HepG2 (cell line): ENCODE data around the gene LMNA. TPM values are rescaled to one million over a fixed set of nuclear protein-coding genes. Genes with fewer than 3 reads are reported as not detected.
A peak's percentile ranks its signal among the peaks of the same experiment; 100 is the strongest.

Experiments used
- ARNTL ChIP-seq: sonication (generic); formaldehyde crosslinking; IDR thresholded peaks from 2 replicates; pipeline ENCODE4 v1.4.0; 2020; ENCODE audit warnings: mild to moderate bottlenecking, missing genetic modification reagents
- GABPB1 ChIP-seq: IDR thresholded peaks from 2 replicates; pipeline ENCODE4 v1.6.1; 2016; ENCODE audit warnings: mild to moderate bottlenecking, missing genetic modification reagents, moderate library complexity, missing compliant biosample characterization
- KDM3A ChIP-seq: IDR thresholded peaks from 2 replicates; pipeline ENCODE4 v1.6.1; 2018; ENCODE audit warnings: low read depth, missing compliant biosample characterization
- MLLT10 ChIP-seq: sonication (generic); formaldehyde crosslinking; IDR thresholded peaks from 2 replicates; pipeline ENCODE4 v1.4.0; 2020; ENCODE audit warnings: missing genetic modification reagents
- PATZ1 ChIP-seq: sonication (generic); formaldehyde crosslinking; IDR thresholded peaks from 2 replicates; pipeline ENCODE4 v1.4.0; 2020; ENCODE audit warnings: missing genetic modification reagents
- RBM39 ChIP-seq: fragments of 200-400 bp; formaldehyde crosslinking; IDR thresholded peaks from one replicate; pipeline ENCODE4 v1.6.1; 2018; ENCODE audit warnings: antibody characterized with exemption, mild to moderate bottlenecking, low read depth, low read length; ENCODE audit not compliant: poor library complexity, severe bottlenecking
- SOX13 ChIP-seq, 3 experiments: fragments of 450-650 bp in 1 of 3; sonication (generic) in 1 of 3; formaldehyde crosslinking in 1 of 3; IDR thresholded peaks in 2 of 3; conservative IDR thresholded peaks in 1 of 3; 2 replicates each; pipeline versions ENCODE4 v1.5.0 to v1.6.1; 2016 to 2020; ENCODE audit warnings: antibody characterized with exemption in 1 of 3, mild to moderate bottlenecking in 1 of 3, missing compliant biosample characterization in 1 of 3, missing genetic modification reagents in 1 of 3, moderate library complexity in 1 of 3
- UBTF ChIP-seq: sonication (generic); formaldehyde crosslinking; IDR thresholded peaks from 2 replicates; pipeline ENCODE4 v1.4.0; 2020; ENCODE audit warnings: mild to moderate bottlenecking, missing genetic modification reagents
- ZBTB4 ChIP-seq: sonication (generic); formaldehyde crosslinking; IDR thresholded peaks from 2 replicates; pipeline ENCODE4 v1.4.0; 2020; ENCODE audit warnings: missing genetic modification reagents, mild to moderate bottlenecking, borderline replicate concordance
- ZNF101 ChIP-seq: sonication (generic); formaldehyde crosslinking; IDR thresholded peaks from 2 replicates; pipeline ENCODE4 v1.4.0; 2020; ENCODE audit warnings: mild to moderate bottlenecking, low read depth, missing genetic modification reagents, borderline replicate concordance
- ZNF142 ChIP-seq: sonication (generic); formaldehyde crosslinking; IDR thresholded peaks from 2 replicates; pipeline ENCODE4 v1.4.0; 2020; ENCODE audit warnings: missing genetic modification reagents
- ZNF430 ChIP-seq: sonication (generic); formaldehyde crosslinking; IDR thresholded peaks from 2 replicates; pipeline ENCODE4 v1.9.0; 2021; ENCODE audit warnings: mild to moderate bottlenecking, missing genetic modification reagents
- ZNF773 ChIP-seq: sonication (generic); formaldehyde crosslinking; IDR thresholded peaks from 2 replicates; pipeline ENCODE4 v1.4.0; 2020; ENCODE audit warnings: missing genetic modification reagents, borderline replicate concordance
- polyA plus RNA-seq, 8 experiments: library from polyadenylated mRNA; depleted of rRNA in 3 of 8; stranded (reverse) in 7 of 8; unstranded in 1 of 8; fragments of >200 nt; fragmentation: Illumina TruSeq in 4 of 8; extraction: Trizol in 4 of 8; gene quantifications; 2 replicates each; pipeline versions ENCODE4 v1.2.1 to v1.2.3, GENCODE V29; 2011 to 2016; ENCODE audit warnings: low read depth in 4 of 8, missing spikeins in 1 of 8, mixed read lengths in 1 of 8; ENCODE audit not compliant: insufficient read depth in 1 of 8
- total RNA-seq, 5 experiments: library from RNA; depleted of rRNA; stranded (reverse); fragments of >200 nt; fragmentation: Illumina TruSeq; extraction: Trizol; gene quantifications; 2 replicates each; pipeline ENCODE4 v1.2.3, GENCODE V29; 2016; ENCODE audit warnings: low read depth in 1 of 5

Gene LMNA
- total and polyA plus RNA-seq, 2 of the 13 experiments (the other 11 are each of a cell fraction or from before 2014, with no cell fraction given) = 107 to 225 TPM

GRCh38 chr1:156081180-156081916, 33.2 kb upstream of the LMNA start (continued):
- 0 out of 2 replicates have a peak, but pooled peaks have one; percentile 21 for TF ChIP-seq ZBTB4
- TF ChIP-seq ARNTL (CRISPR knock-in tag) = no peak
- TF ChIP-seq KDM3A (CRISPR knock-in tag) = no peak
- peak; percentile 50; the same call in 1 of the 2 replicates for TF ChIP-seq UBTF (CRISPR knock-in tag)
- TF ChIP-seq ZNF773 (CRISPR knock-in tag) = no peak
- no peak for TF ChIP-seq ZNF142 (CRISPR knock-in tag)
- TF ChIP-seq PATZ1 (CRISPR knock-in tag) = peak; percentile 56
- 0 out of 2 replicates have a peak, but pooled peaks have one; percentile 14 for TF ChIP-seq GABPB1 (CRISPR knock-in tag)
- no peak for TF ChIP-seq ZNF101 (CRISPR knock-in tag)
- TF ChIP-seq SOX13 (IDR thresholded peaks at IDR 0.05) = no peak
- 0 out of 4 replicates have a peak, but pooled peaks of 1 of the 2 experiments have one; percentile 4 for TF ChIP-seq SOX13 (CRISPR knock-in tag; conservative IDR thresholded peaks at IDR 0.05 in 1 of 2, IDR thresholded peaks at IDR 0.05 in 1 of 2)
- TF ChIP-seq MLLT10 (CRISPR knock-in tag) = no peak
- peak; percentile 27; the same call in 1 of the 2 replicates for TF ChIP-seq ZNF430 (CRISPR knock-in tag)
- TF ChIP-seq RBM39 = peak; percentile 19
